Measurements from ENCODE around the gene PMEPA1. TPM values are rescaled to one million over a fixed set of nuclear protein-coding genes. Genes with fewer than 3 reads are reported as not detected.

Gene PMEPA1
- total and polyA plus RNA-seq, 10 of the 15 experiments (the other 5 are each of a cell fraction or from before 2014, with no cell fraction given): 0.02 to 0.10 (median 0.04) TPM; not detected in 3

GRCh38 chr20:57625978-57626377 lies 83.8 kb downstream of the PMEPA1 start (continued):
- TF ChIP-seq CREB1 (IDR thresholded peaks at IDR 0.05; ENCODE audit: low read depth) (no peak), TARDBP (IDR thresholded peaks at IDR 0.05; ENCODE audit: borderline replicate concordance) (no peak)

- SMC1A ChIA-PET (ENCODE audit: uncharacterized antibody, unreplicated experiment): no interaction called here
- CTCF ChIA-PET: no interaction called here
- POLR2A ChIA-PET: no interaction called here
- Histone ChIP-seq H3K9ac (ENCODE audit: control insufficient read depth, insufficient read depth, low read length) (no peak overlapping the region), H2AFZ (ENCODE audit: control insufficient read depth, low read depth, low read length) (no peak overlapping the region), H3K36me3 (ENCODE audit: control insufficient read depth in 2 of 2, insufficient read depth in 2 of 2, low read length in 1 of 2) (no peaks in the 10 kb centered on the region), H3K4me1 (ENCODE audit: control insufficient read depth, insufficient read depth, low read length) (peaks cover 15% of the 10 kb centered on the region), H3K4me2 (ENCODE audit: control insufficient read depth, insufficient read depth) (no peak overlapping the region), H3K9me3 (replicated peaks; ENCODE audit: control insufficient read depth, insufficient read depth, low read length) (peaks cover 2% of the 10 kb centered on the region; the same call in 1 of the 3 replicates), H3K27ac (ENCODE audit: control insufficient read depth, insufficient read depth) (no peak overlapping the region), H3K79me2 (ENCODE audit: control insufficient read depth, insufficient read depth, low read length) (no peaks in the 10 kb centered on the region), H3K4me3 (no peak overlapping the region), H4K20me1 (ENCODE audit: control insufficient read depth, insufficient read depth) (no peaks in the 10 kb centered on the region), H3K27me3 (replicated peaks in 1 of 2; ENCODE audit: control insufficient read depth in 2 of 2, insufficient read depth in 2 of 2, low read length in 1 of 2) (peaks cover 0 to 4% of the 10 kb centered on the region in 2 experiments; a peak in 1 of 4 replicates)
- no peak for FAIRE-seq
- WGBS (ENCODE audit: insufficient coverage, insufficient replicate concordance, low lambda C conversion rate, missing lambda C conversion rate): 48% methylated on average over 7 of the region's 7 CpGs
- BruUV-seq (replicated peaks): no TSS peak
- RAD21 ChIA-PET (ENCODE audit: unreplicated experiment): no interaction called here
- TF ChIP-seq MXI1 (IDR thresholded peaks at IDR 0.05; ENCODE audit: low read depth, low read length) (no peak), SRF (IDR thresholded peaks at IDR 0.05; ENCODE audit: low read depth in 2 of 2, low read length in 2 of 2) (no peak), BRCA1 (IDR thresholded peaks at IDR 0.05; ENCODE audit: low read depth, low read length) (no peak), PKNOX1 (IDR thresholded peaks at IDR 0.05) (no peak)
- DNase-seq (ENCODE audit: low read depth, low spot score): no peak
- no peak for ATAC-seq
- in situ Hi-C loops (cut with MboI): no loop called here
- intact Hi-C loops (cut with micrococcal nuclease; ENCODE audit: unreplicated experiment): no loop called here
Observed at GRCh38 chr20:57625181-57625958, 84.4 kb downstream of the PMEPA1 start.
